ENCODE data around the gene LIPG. TPM values are rescaled to one million over a fixed set of nuclear protein-coding genes. Genes with fewer than 3 reads are reported as not detected.

LIPG gene
- total RNA-seq, 2 donors from 2014 or later: 0.51 to 0.93 TPM

DNA sequence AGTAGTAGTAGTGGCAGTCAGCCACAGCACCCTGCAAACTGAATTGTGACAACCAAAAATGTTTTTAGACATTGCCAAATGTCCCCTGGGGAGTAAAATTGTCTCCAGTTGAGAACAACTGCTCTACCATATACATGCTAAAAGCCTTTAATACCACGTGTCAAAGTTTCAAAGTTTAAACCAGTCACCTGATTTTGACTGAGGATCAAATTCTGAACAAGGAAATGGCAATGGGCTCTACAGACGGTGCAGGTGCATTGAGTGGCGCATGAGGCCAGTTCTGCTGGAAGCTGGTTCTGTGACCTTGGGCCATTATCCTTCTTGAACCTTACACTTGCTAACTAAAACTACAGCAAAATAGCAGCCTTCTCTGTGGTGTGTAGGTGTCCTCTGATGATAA lies 85.0 kb downstream of the LIPG start:
- DNase-seq (ENCODE audit: low spot score): no peak
- no peaks in the 10 kb centered on the region for H3K9me3 ChIP-seq
- no peaks in the 10 kb centered on the region for H3K27me3 ChIP-seq
- no peak overlapping the region for H3K27ac ChIP-seq
- no peak overlapping the region for H3K4me3 ChIP-seq
- H3K36me3 ChIP-seq: no peaks in the 10 kb centered on the region
- H3K4me1 ChIP-seq: peaks cover 0 to 5% of the 10 kb centered on the region in 2 donors
- TF ChIP-seq CTCF (IDR thresholded peaks at IDR 0.05): no peak

DNA sequence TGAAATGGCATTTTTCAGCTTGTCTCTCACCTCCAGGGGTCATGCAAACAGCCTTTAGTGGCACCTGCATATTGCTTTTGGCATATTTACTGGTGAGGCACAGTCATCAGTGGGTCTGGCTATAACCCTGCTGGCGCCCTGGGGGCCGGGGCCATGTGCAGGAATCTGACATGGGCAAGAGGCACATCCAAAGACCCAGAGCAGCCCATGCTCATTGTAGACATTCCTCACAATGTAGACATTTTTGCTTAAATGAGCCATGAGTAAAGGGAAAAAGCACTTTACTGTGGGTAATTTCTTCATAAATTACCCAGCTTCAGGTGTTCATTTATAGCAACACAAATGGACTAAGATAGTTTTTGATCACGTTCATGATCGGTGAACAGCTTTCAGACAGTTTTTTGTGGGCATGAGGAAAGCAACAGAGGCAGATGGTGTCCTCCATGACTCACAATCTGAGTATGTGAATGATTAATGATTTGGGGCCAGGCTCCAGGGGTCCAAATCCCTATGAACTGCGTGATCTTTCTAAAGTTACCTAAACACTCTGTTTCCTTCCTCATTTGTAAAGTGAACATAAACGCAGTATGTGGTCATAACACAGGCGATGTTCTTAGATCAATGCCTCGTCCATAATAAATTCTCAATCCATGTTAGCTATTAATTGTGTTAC lies 85.8 kb downstream of the LIPG start:
- H3K27ac ChIP-seq: no peak overlapping the region
- no peak overlapping the region for H3K4me3 ChIP-seq
- no peaks in the 10 kb centered on the region for H3K27me3 ChIP-seq
- H3K4me1 ChIP-seq: peaks cover 0 to 5% of the 10 kb centered on the region in 2 donors
- no peak for DNase-seq (ENCODE audit: low spot score)
- no peak for TF ChIP-seq CTCF (IDR thresholded peaks at IDR 0.05)
- H3K36me3 ChIP-seq: no peaks in the 10 kb centered on the region
- no peaks in the 10 kb centered on the region for H3K9me3 ChIP-seq

- no peak overlapping the region for H3K4me3 ChIP-seq
- no peaks in the 10 kb centered on the region for H3K9me3 ChIP-seq
- no peak for TF ChIP-seq CTCF (IDR thresholded peaks at IDR 0.05)
- peaks cover 0 to 5% of the 10 kb centered on the region in 2 donors for H3K4me1 ChIP-seq
- H3K27ac ChIP-seq: no peak overlapping the region
- H3K27me3 ChIP-seq: no peaks in the 10 kb centered on the region
- no peaks in the 10 kb centered on the region for H3K36me3 ChIP-seq
- DNase-seq (ENCODE audit: low spot score): no peak
Observed at GRCh38 chr18:49648326-49648725, 86.5 kb downstream of the LIPG start.

Other genes with a start within 250 kb of the LIPG start
- gene DYM, start 101.4 kb upstream of the LIPG start, total RNA-seq: 10 to 100 TPM; 23.5 to 28.7 TPM
- gene C18orf32, start 74.8 kb upstream of the LIPG start, total RNA-seq: 10 to 100 TPM; 36.0 to 59.9 TPM
- gene RPL17, start 69.6 kb upstream of the LIPG start, total RNA-seq: 1,000 to 10,000 TPM in 1 of 2 donors, 100 to 1,000 TPM in 1; 655 to 1,304 TPM